ENCODE measurements around the gene NOTCH2. TPM values are rescaled to one million over a fixed set of nuclear protein-coding genes. Genes with fewer than 3 reads are reported as not detected.
"Not testable (repeated sequence)": the region's sequence is repeated elsewhere in the genome, so short reads cannot be mapped to it uniquely, and the experiment has no call there.

The NOTCH2 gene
- total RNA-seq, 1 donor from 2014 or later = 166 TPM

DNA sequence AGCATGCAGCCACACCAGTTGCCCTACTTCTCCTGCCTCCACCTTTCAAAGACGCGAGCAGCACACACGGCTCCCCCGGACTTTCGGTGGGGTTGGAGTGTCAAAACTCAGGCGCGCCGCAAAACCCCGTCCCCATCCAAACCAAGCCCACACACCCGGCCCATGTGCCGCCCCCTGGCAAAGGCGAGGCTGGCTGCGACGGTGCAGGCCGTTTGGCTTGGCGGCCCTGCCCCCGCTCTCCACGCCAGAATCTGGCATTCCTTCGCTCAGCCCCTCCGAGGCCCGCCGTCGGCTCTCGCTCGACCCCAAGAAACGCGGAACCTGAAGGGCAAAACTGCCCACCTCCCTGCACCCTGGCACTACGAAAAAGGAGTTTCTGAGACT, 787 bp downstream of the NOTCH2 start:
- DNase-seq (ENCODE audit: low spot score) = not testable (repeated sequence)

DNA sequence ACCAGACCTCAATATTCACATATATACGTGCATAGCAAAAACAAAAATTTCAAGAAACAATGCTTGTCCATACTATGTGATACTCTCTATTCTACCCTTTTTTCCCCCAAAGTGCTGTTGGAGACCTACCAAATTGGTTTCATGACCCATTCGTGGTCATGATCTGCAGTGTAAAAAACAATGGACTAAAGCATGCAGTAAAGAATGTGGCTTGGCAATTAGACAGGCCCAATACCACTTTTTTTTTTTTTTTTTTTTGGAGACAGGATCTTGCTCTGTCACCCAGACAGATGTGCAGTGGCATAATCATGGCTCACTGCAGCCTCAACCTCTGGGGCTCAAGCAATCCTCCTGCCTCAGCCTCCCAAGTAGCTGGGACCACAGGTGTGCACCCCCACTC, 21.3 kb downstream of the NOTCH2 start:
- not testable (repeated sequence) for DNase-seq (ENCODE audit: low spot score)

GRCh38 chr1:120041771-120042170, 27.7 kb downstream of the NOTCH2 start:
- not testable (repeated sequence) for DNase-seq (ENCODE audit: low spot score)

DNA sequence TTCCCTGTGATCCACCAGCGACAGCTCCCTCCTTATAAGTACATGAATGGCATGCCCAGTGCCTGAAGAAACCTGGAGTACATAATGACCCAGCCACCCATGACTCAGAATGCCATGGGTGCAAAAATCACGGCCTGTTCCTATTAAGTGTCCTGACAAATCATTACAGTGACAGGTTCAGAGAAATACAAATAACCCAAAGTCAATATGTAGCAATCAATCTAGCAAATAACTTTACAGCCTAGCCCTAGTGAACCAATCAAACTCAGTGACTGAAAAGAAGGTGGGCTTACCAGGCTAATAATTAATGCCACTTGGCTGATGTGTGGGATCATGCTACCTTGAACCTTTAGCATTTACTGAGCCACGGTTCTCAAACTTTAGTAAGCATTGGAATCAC, 37.2 kb downstream of the NOTCH2 start:
- DNase-seq (ENCODE audit: low spot score) = not testable (repeated sequence)

DNA sequence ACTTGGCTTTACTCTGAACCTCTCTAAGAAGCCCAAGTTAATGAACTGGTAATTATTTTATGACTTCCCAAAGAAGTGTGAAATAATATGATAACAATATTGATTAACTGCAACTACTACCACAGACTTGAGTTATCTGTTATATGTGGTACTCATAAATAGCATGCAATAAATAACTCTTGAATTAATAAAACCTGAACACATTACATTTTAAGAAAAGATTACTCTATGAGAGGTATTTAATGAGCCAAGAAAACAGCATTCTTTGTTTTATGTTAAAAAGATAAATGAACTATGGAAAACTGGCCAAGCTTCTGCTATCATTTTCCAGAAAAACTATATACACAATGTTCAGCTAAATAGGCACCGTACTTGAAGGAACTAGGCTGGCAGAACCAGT, 45.7 kb downstream of the NOTCH2 start:
- not testable (repeated sequence) for DNase-seq (ENCODE audit: low spot score)

DNA sequence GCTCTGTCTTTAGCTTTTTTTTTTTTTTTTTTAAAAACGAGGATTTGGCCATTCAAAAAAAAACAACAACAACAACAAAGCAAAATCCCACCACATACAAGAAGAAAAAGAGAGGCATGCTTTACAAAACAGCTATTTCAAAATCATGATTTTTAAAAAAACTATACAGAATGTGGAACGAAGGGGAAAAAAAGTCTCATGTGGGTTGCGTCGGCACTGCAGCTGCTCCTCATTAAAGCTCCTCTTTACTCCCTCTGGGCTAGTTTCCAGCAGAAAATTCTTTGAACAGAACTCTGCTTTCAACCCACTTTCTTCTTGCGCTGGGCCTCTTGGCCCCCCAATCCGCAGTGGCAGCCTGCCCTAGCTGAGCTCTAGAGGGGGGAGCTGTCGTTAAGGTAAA, 54.5 kb downstream of the NOTCH2 start:
- DNase-seq (ENCODE audit: low spot score) = not testable (repeated sequence)

- not testable (repeated sequence) for DNase-seq (ENCODE audit: low spot score)
These were observed 61.1 kb downstream of the NOTCH2 start for GRCh38 chr1:120008320-120008719.

DNA sequence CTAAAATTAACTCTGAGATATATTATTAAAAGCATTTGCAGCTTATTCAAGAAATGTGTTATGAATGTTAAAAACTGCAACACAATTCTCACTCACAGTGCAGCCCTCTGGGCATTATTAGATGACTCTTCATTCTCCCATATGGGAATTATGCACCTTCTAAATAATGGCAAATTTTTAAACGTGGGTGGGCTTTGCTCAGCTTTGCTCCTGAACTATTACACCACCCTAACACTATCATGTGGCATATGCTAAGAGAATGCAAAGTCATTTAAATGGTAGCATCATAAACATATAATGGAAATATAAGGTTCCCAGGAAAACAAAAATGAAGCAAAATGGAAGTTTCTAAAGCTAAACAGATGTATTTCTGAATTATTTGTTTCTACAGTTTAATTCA, 61.6 kb downstream of the NOTCH2 start:
- not testable (repeated sequence) for DNase-seq (ENCODE audit: low spot score)

GRCh38 chr1:120001035-120001434, 68.4 kb downstream of the NOTCH2 start:
- not testable (repeated sequence) for DNase-seq (ENCODE audit: low spot score)

- DNase-seq (ENCODE audit: low spot score) = not testable (repeated sequence)
These were observed 72.6 kb downstream of the NOTCH2 start for GRCh38 chr1:119996731-119997312.

DNA sequence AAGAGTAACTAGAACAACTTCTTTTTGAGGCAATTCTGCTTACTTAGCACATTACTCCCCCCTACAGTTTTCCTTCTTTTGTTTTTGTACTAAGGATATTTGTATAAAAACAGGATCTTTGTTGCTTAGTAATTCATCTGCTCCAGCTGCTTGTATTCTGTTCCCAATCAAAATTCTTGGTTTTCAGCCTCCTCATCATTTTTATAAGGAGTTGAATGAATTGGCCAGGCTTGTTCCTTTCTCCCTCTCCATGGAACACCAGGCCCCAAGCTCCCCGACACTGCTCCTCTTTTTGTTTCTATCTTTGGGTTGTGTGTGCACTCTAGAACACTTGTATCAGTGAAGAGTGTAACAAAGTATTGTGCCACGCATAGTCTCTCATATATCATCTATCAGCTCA, 73.5 kb downstream of the NOTCH2 start:
- DNase-seq (ENCODE audit: low spot score) = not testable (repeated sequence)

DNA sequence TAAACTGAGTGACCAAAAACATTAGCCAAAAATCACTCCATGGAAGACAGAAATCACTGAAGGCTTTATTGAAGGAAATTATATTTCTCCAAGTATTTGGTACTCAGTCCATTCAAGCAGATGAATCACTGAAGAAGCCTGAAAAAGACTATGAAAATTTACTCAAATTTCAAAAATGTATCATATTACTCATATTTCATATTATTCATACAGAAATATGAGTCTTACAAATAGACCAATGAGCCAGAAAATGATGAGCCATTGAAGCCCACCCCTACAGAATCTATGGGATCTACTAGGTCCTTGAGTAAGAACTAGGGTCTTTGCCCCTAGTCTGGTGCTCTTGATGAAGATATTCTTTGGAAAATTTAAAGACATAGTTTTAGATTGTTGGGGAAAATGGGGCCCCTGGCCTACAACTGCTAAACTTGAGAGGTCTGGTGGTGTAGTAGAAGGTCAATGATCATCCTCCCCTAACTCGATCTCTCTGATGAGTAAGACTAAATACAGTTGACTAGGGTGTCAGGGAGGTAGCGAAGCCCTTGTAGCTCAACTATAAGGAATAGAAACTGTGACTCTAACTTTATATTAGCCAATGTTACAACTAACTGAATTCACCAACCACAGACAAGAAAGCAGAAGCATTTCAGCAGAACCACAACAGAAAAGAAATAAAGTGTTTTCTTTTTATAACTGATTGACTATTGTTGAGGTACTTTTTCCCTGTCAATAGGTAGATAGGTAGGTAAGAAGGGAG, 81.0 kb downstream of the NOTCH2 start:
- no peak for DNase-seq (ENCODE audit: low spot score)

DNA sequence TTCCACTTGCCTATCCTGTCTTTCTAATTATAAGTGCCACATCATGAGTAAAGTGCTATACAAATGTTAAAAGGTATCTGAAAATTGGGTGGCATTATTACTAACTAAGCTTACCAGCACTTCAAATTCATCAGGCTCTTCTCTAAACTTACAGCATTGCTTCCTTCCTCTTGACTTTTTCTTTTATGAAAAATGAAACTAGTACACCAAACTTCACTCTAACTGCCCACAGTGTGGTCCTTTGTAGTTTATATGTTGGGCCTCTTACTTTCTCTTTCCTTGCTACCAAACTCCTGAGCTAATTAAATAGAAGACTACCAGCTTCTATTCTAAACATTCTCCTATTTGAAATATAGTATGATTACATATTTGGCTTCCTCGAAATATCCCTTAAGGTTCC, 81.8 kb downstream of the NOTCH2 start:
- no peak for DNase-seq (ENCODE audit: low spot score)

- peak; percentile 71 for DNase-seq (ENCODE audit: low spot score)
These were observed 82.3 kb downstream of the NOTCH2 start for GRCh38 chr1:119987112-119987511.

DNA sequence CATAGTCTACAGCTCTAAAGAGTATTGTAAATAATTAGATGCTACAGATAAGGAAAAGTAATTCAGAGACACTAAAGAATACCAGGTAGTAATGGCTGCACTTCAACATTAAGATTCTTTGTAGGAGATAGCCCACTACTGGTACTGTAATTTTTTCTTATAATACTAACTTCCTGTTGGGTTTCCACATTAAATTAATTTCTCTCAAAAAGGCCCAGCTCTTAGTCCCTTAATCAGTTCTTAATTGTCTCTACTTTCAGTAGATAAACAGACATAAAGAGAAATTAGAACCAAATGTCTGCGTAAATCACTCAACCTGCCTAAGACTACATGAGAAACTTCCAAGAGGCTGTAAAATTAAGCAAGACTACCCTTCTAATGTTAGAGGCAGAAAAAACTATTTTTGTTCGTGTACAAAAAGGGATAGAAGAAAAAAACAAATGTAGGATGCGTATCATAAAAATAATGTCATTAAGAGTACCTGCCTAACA, 83.4 kb downstream of the NOTCH2 start:
- DNase-seq (ENCODE audit: low spot score) = no peak

DNA sequence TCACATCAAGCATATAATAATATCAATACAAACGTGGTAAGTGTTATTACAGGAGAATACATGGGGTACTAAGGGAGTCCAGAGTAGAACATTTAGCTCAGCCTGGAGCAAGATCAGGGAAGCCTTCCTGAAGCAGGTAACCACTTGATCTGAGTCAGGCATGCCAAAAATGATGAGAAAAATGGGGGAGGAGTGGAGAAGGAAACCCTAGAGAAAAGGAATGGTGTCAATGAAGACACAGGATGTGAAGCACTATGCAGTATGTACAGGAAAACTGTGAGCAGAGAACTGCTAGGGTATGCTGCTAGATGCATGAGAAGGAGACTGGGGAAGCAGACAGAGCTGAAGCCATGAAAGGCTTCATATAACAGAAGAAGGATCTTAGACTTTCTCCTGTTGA, 84.7 kb downstream of the NOTCH2 start:
- DNase-seq (ENCODE audit: low spot score) = no peak

- peak; percentile 73 for DNase-seq (ENCODE audit: low spot score)
These were observed 87.3 kb downstream of the NOTCH2 start for GRCh38 chr1:119981986-119982815.

- DNase-seq (ENCODE audit: low spot score) = no peak
These were observed 88.0 kb downstream of the NOTCH2 start for GRCh38 chr1:119981496-119981895.

DNA sequence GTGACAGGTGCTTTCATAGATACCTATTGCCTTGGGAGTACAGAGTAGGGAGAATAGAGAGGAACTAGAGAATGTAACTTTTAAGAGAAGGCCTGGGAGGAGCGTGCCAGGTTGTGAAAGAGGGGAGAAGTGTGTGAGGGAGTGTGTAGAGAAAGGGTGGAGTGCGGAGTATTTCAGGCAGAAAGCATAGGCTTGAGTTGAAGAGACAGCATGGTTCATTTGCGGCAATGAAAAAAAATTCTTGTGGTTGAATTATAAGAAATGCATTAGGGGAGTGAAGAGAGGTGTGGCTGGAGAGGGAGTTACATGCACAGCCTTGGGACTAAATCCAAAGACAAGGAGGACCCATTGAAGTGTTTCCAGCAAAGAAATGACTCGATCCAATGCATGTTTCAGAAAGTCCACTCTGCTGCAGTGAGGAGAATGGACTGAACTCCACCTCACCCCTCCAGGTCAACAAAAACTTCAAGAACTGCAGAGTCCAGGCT, 91.4 kb downstream of the NOTCH2 start:
- DNase-seq (ENCODE audit: low spot score) = no peak

DNA sequence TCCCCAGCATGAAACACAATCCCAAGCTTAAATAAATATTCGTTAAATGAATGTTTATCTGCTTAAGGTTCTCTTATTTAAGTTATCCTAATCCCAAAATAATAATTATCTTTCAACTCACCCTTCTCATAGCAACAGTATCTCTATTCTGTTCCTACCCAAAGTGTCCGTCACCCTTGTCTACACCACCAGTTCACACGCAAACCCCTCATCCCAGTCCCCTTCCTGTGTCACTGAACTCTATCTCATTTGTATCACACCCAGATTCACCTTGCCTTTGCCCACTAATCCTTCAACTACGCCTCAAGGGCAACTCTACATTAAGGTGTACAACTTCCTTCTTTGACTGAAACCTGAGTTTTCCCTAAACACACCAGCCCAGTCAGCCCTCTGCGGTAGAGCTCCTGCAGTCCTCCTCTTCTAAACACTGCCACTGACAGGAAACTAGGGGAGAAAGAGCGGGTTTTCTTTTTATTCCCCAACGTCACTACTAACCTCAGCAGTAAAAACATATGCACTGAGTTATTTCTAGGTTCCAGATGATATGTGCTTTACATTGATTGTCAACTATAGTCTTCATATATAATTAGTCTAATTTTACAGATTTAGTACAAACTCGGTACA, 92.2 kb downstream of the NOTCH2 start:
- DNase-seq (ENCODE audit: low spot score) = not testable (repeated sequence)

DNA sequence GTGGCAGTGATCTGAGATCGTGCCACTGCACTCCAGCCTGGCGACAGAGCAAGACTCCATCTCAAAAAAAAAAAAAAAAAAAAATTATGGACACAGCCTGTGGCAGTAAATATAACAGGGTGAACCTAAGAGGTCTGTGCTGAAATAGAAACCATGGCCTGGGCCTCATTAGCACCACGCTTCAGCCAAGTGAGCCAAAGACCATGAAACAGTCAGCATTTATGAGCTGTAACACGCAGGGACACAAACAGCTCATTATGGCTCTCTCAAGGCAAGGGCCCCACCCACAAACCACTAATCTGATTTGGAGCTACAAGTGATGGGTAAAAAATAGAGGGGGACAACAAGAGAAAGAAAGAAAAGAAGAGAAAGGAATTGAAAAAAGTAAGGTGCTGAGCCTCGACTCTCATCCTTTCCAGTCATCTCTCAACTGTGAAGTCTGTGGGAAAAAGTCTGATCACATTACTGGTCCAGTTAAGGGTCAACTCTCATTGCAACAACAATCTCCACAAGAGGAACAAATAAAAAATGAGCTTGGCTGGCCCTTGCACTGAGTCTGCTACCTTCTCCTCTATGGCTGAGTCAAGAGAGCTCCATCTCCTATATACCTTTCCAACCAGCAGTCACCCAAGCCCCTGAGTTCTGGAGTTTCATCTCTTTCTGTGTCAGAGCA, 93.7 kb downstream of the NOTCH2 start:
- DNase-seq (ENCODE audit: low spot score) = not testable (repeated sequence)
